GM12873 (cell line): Measurements from ENCODE around the gene PANK4.

Source experiments
- TF ChIP-seq, protein P1 (sequence below): IDR thresholded peaks from 2 replicates; pipeline ENCODE4 v1.5.1; 2012; ENCODE audit warnings: low read depth, mild to moderate bottlenecking, moderate library complexity, low read length, control low read depth; ENCODE audit not compliant: insufficient read depth; ENCODE audit errors: missing control alignments

PANK4 gene

DNA sequence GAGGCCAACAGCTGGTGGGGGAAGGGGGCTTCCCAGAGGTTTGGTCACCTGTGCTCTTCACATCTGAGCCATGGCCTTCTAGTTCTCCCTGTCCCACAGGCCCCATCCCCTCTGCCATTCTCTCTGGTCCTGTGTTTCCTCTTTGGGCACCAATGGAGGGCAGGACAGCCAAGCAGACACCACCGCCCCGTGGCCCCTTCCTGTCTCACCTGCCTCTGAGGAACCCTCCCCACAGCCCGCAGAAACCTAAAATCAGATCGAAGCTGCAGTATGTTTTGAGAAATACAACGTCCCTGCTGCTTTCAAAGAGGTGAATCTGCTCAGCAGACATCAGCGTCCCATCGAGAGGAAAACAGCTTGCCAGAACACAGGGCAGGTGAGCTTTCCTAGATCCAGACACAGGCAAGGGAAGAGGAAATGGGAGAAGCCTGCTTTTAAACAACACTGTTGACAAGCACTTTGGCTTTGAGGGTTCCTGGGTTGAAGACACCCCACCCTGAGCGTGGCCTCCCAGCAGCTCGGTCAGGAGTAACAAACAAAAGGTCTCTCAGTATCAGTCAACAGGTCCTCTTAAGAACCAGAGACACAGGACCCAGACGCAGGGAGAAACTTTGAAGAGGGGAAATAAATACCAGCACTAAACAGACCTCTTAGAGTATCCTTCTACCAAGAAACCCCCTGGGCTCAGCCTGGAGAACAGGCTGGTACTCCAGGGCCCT lies 2.3 kb downstream of the PANK4 start:
- TF ChIP-seq, protein P1, sequence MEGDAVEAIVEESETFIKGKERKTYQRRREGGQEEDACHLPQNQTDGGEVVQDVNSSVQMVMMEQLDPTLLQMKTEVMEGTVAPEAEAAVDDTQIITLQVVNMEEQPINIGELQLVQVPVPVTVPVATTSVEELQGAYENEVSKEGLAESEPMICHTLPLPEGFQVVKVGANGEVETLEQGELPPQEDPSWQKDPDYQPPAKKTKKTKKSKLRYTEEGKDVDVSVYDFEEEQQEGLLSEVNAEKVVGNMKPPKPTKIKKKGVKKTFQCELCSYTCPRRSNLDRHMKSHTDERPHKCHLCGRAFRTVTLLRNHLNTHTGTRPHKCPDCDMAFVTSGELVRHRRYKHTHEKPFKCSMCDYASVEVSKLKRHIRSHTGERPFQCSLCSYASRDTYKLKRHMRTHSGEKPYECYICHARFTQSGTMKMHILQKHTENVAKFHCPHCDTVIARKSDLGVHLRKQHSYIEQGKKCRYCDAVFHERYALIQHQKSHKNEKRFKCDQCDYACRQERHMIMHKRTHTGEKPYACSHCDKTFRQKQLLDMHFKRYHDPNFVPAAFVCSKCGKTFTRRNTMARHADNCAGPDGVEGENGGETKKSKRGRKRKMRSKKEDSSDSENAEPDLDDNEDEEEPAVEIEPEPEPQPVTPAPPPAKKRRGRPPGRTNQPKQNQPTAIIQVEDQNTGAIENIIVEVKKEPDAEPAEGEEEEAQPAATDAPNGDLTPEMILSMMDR = no peak

- TF ChIP-seq, protein P1 = no peak
These were observed 3.1 kb downstream of the PANK4 start for GRCh38 chr1:2523191-2523890.

DNA sequence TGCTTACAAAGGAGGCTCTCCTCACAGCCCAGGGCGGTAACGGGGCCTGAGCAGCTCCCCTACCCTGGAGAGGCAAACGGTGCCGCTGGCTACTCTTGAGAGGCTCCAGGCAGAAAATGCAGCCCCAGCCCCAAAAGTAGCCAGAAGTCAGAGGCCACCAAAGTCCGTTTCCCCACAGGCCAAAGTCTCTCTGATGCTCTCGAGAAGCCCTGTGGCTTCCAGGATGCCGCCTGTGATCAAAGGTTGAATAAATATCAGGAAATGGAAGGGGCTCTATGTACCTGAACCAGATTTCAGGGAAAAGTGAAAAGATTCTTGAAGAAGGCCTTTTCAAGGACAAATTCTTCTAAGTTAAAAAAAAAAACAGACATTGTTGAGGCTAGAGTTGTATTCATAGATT lies 4.2 kb downstream of the PANK4 start:
- TF ChIP-seq, protein P1 = no peak

DNA sequence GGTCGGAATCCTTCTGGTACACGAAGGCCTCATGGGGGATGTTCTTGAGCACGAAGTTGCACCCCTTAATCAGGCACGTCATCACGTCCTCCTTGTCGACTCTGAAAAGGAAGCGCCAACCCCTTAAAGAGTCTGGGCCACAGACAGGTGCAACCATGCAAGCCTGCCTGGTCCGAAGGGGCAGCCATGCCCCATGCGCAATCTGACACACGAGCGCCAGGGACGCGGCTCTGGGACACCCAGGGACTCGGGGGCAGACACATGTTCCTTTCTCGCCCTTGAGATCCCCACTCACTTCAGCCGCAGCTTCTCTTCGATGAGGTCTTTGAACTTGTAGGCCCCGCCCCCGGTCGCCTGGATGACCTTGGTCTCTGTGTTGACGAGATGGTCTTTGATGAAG lies 5.6 kb downstream of the PANK4 start:
- TF ChIP-seq, protein P1 = no peak

- TF ChIP-seq, protein P1 = no peak
These were observed 6.2 kb downstream of the PANK4 start for GRCh38 chr1:2520206-2520605.

GRCh38 chr1:2519729-2520128 lies 6.7 kb downstream of the PANK4 start:
- TF ChIP-seq, protein P1 = no peak

DNA sequence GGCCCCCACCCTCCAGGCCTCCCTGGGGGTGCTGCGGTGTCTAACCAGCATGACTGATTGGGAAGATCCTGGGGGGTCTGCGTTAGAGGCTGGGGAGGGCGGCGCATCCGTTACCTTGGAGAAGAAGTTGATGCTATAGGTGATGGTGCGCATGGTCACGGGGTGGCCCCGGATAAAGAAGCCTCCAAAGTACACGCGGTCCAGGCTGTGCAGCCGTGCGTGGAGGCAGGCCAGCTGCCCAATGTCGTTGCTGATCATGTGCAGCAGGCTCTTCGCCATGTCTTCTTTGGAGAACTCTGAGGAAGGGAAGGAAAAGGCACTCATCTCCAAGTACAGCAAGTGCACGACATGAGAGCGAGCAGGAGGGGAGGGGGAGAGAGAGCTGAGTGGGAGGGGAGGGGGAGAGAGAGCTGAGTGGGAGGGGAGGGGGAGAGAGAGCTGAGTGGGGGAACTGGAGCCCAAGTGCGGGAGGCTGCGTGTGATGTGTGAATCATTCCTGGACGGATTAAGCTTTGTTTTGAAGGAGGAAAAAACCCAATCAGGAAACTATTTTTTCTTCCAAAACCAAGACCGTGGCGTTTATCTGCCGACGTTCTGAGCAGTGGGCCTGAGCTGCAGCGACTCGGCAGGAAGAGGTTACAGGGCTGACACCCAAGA lies 7.2 kb downstream of the PANK4 start:
- TF ChIP-seq, protein P1 = no peak
